Subcutaneous adipose tissue (tissue), 4 donors: ENCODE measurements around the gene AGBL4. TPM values are rescaled to one million over a fixed set of nuclear protein-coding genes. Genes with fewer than 3 reads are reported as not detected.

Experiments used
- total RNA-seq, 4 donors: library from RNA; depleted of rRNA; stranded (reverse); fragments of >200 nt; gene quantifications; one replicate each; pipeline ENCODE4 v1.1.0, GENCODE V29; 2016
- TF ChIP-seq, protein P1 (sequence below): fragments of 450-650 bp; IDR thresholded peaks from one replicate; pipeline ENCODE4 v1.5.1; 2016; ENCODE audit warnings: low read depth, mild to moderate bottlenecking, control low read depth, antibody characterized with exemption, moderate library complexity

The AGBL4 gene
- total RNA-seq, 4 donors from 2014 or later = 0.16 to 3.6 (median 0.59) TPM

DNA sequence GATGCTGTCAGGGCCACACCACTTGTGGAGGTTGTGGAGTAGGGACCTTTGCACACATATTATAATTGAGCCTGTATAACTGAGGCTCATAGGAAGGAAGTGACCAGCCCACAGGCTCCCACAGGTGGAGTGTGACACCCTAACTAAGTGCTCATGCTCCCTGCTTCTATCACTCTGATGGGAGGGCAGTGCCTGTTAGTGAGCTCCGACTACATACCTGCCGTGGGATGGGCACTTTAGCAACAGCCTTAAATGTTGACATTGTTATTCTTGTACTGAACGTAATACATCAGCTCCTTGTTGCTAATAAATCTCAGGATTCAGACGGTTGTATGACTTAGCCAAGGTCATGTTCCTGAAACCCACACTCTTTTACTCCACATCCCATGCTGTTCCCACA is 1305.0 kb downstream of the AGBL4 start:
- TF ChIP-seq, protein P1, sequence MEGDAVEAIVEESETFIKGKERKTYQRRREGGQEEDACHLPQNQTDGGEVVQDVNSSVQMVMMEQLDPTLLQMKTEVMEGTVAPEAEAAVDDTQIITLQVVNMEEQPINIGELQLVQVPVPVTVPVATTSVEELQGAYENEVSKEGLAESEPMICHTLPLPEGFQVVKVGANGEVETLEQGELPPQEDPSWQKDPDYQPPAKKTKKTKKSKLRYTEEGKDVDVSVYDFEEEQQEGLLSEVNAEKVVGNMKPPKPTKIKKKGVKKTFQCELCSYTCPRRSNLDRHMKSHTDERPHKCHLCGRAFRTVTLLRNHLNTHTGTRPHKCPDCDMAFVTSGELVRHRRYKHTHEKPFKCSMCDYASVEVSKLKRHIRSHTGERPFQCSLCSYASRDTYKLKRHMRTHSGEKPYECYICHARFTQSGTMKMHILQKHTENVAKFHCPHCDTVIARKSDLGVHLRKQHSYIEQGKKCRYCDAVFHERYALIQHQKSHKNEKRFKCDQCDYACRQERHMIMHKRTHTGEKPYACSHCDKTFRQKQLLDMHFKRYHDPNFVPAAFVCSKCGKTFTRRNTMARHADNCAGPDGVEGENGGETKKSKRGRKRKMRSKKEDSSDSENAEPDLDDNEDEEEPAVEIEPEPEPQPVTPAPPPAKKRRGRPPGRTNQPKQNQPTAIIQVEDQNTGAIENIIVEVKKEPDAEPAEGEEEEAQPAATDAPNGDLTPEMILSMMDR = no peak

DNA sequence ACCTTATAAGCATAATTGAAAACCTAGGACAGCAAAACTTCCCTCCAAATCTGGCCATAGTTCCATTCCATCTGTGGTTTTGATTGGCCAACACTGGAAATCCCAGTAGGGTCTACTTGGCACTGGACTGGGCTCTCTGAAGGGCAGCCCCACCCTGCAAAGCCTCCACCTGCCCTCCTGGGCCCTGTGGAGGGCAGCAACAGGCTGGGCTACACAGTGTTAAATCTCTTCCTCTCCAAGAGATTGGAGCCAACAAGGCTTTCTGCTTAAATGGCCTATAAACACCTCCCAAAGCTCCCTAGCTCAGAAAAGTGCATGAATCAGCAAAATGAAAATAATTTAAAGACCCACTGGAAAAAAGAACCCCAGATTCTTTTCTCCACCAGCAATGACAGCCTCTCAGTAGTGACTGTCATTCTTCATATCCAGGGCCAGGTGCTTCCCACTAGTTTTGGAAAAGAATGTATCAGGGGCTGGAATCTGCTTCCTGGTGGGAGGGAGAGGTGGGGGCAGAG is 1305.6 kb downstream of the AGBL4 start:
- TF ChIP-seq, protein P1 = no peak

DNA sequence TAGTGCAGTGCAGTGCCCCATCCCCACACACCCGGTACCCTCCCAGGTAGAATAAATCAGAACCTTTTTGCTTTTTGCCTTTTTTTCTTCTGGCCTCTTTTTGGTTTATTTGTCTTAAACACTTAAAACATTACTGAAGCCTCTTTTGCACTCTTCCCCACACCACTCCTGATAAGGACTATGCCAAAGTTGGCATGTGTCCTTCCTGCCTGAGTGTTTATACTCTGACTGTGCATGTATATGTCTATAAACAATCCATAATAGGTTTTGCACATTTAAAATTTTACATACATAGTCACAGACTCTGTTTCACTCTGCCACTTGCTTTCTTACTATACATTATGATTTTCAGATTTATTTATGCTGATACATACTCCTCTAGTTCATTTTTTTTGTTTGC is 1306.7 kb downstream of the AGBL4 start:
- TF ChIP-seq, protein P1 = no peak

DNA sequence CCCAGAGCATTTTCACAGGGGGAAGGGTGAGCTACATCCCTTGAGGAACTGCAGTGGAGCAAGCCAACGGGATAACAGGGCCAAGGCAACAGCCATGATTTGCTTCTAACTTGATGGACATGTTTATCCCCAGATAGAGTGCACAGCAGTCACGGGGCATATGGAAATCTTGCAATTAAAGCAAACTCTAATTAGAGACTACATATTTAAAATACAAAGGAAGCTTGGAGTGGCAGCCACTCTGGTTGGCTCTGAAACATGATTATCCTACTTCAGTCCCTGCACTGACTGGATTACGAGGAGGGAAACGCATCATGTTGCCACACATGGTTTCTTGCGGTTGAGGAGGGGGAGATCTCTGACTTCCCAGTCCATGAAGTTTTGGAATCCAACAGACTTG is 1307.8 kb downstream of the AGBL4 start:
- TF ChIP-seq, protein P1 = no peak

DNA sequence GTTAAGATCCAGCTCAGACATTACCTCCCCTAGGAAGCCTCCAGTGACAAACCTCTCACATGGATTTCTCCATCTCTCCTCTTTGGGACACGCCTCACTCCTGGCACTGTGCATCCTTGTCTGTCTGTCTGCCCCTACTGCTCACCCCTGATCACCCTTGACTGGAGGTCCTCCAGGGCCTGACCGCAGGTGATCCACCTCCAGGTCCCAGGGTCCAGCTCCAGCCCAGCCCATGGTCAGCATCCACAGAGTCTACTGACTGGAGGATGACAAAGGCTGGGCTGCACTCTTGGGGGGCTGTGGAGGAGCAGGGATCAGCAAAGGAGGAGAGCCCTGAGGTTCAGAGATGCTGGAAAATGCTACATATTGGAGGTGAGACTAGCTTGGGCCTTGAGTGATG is 1312.8 kb downstream of the AGBL4 start:
- TF ChIP-seq, protein P1 = no peak

DNA sequence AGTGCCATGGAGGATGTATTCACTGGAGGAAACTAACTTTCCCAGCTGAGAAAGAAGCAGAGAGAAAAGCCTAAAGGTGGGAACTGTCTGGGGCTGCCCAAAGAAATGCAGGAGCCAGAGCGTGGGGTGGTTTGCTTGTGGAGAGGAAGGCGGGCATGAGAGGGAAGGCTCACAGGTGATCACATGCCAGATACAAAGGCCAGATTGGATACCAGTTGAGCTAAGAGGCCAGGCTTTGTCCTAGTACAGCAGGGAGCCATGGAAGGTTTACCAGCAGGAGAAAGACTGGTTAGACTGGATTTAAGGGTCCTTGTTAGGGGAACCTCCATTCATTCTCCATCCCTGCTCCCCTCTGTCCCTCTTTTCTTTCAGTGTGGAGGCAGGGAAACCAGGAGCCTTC is 1313.4 kb downstream of the AGBL4 start:
- TF ChIP-seq, protein P1 = no peak

DNA sequence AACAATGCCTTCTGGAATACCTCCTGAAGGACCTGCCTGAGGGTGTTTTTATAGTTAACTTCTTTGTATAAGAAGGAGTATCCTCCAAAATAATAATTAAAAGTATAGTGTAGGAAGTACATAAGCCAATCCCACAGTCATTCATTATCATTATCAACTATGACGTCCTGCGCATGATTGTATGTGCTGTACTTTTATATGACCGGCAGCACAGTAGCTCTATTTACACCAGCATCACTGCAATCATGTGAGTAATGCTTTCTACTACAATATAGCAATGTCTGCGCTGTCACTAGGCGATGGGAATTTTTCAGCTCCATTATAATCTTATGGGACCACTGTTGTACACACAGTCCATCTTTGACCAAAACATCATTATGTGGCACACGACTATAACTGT is 1319.0 kb downstream of the AGBL4 start:
- TF ChIP-seq, protein P1 = no peak
